HL-60 (cell line): ENCODE data around the gene MXRA7.

Experiments
- CTCF ChIP-seq: IDR thresholded peaks from one replicate; pipeline ENCODE4 v1.5.1; 2011; ENCODE audit warnings: low read length, control low read depth, inconsistent platforms; ENCODE audit not compliant: insufficient read depth
- POLR2AphosphoS5 ChIP-seq: IDR thresholded peaks from 2 replicates; pipeline ENCODE4 v1.6.1; 2012; ENCODE audit warnings: low read depth
- REST ChIP-seq: IDR thresholded peaks from 2 replicates; pipeline ENCODE4 v1.6.1; 2012; ENCODE audit warnings: low read depth; ENCODE audit not compliant: insufficient replicate concordance

- TF ChIP-seq CTCF (no peak), REST (no peak), POLR2AphosphoS5 (no peak)
These were observed 42.5 kb upstream of the MXRA7 start for GRCh38 chr17:76753061-76753961.
